Measurements from ENCODE around the gene TUBA3E.
"Not testable (repeated sequence)": the region's sequence is repeated elsewhere in the genome, so short reads cannot be mapped to it uniquely, and the experiment has no call there.

DNA sequence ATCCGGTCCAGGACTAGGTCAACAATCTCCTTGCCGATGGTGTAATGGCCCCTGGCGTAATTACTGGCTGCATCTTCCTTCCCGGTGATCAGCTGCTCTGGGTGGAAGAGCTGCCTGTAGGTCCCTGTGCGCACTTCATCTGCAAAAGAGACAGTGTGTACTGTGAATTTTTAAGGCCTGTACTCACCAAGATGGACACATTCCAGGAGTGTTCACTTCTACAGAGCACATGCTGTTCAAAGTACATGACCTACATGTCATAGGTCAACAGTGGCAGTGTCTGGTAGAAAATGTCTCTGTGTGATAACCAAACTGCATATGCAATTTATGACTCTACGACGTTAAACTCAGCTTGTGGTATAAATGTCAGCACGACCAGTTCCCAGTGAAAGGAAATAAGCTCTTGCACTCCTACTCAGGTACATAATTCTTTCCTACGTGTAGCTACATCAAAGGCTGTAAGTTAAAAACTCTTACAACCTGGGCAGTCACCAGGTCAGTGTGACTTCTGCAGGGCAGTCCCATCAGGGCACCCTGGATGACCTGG lies 3.1 kb downstream of the TUBA3E start:
- TF ChIP-seq EZH2phosphoT487 (IDR thresholded peaks at IDR 0.05; ENCODE audit: insufficient read depth, low read depth); EZH2 (IDR thresholded peaks at IDR 0.05; ENCODE audit: insufficient read depth, poor library complexity, severe bottlenecking): not testable (repeated sequence)

Data from GM23248 (cell line).